ENCODE data around the gene PHKB.
"Not testable (repeated sequence)": the region's sequence is repeated elsewhere in the genome, so short reads cannot be mapped to it uniquely, and the experiment has no call there.

DNA sequence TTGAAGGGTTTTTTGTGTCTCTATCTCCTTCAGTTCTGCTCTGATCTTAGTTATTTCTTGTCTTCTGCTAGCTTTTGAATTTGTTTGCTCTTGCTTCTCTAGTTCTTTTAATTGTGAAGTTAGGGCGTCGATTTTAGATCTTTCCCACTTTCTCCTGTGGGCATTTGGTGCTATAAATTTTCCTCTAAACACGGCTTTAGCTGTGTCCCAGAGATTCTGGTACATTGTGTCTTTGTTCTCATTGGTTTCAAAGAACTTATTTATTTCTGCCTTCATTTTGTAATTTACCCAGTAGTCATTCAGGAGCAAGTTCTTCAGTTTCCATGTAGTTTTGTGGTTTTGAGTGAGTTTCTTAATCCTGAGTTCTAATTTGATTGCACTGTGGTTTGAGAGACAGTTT lies 90.1 kb downstream of the PHKB start:
- TF ChIP-seq POLR2A, SPI1, POLR2AphosphoS5 (IDR thresholded peaks at IDR 0.05; ENCODE audit: low read depth, low read length): not testable (repeated sequence)

Data from GM12891 (cell line).